Effector CD8-positive, alpha-beta T cell (primary cell): ENCODE data around the gene INSM1.

Experiments used
- DNase-seq: peaks from one replicate; lab custom pipeline; 2025; lab: John Stamatoyannopoulos, UW

Gene INSM1

DNA sequence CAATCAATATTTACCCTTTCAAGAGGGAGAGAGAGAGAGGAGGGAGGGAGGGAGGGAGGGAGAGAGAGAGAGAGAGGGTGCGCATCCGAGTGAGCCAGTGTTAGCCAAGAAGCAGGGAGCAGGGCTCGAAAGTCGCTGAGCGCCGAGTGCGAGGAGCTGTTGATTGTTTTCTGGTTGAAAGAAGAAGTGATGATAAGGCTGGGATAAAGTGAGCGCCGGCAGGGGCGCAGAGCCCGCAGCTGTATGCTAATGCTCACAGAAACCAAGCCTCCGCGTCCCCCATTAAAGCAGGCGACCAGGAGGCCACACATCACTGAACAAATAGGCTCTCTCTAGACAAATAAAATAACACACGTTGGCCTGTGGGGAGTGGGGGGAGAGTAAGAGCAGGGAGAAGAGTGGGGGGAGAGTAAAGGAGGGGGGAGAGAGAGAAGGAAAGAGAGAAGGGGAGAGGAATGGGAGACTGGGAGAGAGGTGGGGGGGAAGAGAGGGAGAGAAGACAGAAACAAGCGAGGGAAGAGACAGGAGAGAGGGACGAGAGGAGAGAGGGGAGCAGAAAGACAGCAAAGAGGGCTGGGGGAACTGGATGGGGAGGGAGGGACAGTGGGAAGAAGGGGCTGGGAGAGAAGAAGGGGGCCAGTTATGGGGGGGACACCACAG, 5.0 kb upstream of the INSM1 start:
- DNase-seq, result no peak

DNA sequence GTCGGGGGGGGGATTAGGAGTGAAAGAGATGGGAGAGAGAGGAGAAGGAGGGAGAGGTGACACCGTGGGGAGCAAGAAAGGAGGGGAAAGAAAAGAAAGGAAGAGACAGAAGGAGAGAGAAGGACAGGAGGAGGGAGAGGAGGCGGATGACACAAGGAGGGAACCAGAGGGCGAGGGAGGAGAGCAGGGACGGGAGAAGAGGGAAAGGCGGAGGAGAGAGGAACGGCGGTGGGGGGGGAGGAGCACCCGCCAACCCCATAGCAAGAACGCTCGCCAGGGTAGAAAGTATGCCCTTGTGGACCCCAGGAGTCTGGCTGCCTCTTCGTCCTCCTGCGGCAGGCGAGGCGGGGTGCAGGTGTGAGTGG, 4.5 kb upstream of the INSM1 start:
- no peak for DNase-seq

- no peak for DNase-seq
These were observed 3.9 kb upstream of the INSM1 start for GRCh38 chr20:20363799-20364592.

DNA sequence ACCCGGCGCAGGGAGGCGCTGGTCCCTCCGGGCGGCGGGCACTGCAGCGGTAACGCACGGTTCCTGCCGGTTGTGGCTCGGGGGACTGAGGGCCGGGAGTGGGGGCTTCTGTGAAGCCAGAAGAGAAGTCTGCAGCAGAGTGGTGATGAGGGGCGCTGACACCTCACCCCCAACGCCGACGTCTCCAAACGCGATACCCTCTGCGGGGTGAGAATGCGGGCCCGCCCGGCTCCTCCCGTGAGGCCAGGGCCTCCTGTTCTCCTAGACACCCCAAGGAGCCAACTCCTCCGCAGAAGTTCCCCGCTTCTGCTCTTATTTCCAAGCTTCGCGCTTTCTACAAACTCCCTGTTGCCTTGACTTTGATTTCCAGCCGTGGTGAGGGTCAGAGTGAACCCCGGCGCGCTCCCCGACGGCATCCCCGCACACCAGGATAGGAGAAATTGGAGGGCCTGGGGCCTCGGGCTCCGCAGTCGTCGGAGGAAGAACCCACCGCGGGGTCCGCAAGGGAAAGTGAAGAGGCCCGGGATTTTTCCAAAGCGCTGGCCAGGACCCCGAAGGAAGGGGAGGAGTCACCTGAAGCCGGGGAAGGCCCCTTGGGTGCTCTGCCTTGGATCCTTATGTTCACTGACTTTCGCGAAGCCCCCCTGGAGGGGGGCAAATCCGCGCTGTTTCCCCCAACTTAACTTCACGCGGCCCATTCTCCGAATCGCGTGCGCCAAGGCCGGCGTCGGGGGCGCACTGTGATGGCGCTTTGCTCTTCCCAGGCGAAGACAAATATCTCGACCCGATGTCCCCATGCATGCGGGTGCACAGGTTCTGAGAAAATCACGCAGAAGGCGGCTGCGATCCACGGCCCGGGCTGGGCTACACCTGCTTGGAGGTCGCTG, 3.1 kb upstream of the INSM1 start:
- DNase-seq, result no peak

GRCh38 chr20:20365480-20366161, 2.3 kb upstream of the INSM1 start:
- no peak for DNase-seq

GRCh38 chr20:20366551-20366875, 1.4 kb upstream of the INSM1 start:
- no peak for DNase-seq

DNA sequence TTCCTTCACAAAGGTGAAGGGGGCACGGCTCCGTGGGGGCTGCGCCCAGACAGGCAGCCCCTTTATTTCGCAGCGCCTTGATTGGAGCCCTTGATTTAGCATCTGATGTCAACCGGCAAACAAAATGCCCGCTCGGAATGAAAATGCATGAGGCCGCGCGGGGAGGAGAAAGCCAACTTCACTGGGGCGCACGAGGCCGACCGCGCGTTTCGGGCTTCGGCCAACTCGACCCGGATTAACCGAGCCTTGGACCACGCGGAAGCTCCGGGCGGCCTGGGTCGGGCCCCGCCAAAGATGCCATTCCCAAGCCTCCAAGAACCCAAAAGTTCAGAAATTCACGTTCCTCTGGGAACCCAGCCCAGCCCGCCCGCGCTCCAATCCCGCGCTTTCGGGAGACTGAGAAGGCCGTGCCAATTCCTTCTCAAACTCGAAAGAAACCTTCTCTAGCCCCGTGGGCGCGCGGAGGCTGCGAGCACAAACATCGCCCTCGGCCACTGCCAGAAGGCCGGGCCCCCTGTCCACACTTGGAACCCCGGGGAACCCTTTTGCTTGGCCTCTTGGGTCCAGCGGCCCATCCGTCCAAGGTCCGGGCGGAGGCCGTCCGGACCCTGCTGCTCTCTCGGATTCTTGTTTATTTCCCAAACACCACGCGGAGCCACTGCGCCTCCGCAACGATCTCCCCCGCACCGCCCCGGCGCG, 879 bp upstream of the INSM1 start:
- no peak for DNase-seq

DNA sequence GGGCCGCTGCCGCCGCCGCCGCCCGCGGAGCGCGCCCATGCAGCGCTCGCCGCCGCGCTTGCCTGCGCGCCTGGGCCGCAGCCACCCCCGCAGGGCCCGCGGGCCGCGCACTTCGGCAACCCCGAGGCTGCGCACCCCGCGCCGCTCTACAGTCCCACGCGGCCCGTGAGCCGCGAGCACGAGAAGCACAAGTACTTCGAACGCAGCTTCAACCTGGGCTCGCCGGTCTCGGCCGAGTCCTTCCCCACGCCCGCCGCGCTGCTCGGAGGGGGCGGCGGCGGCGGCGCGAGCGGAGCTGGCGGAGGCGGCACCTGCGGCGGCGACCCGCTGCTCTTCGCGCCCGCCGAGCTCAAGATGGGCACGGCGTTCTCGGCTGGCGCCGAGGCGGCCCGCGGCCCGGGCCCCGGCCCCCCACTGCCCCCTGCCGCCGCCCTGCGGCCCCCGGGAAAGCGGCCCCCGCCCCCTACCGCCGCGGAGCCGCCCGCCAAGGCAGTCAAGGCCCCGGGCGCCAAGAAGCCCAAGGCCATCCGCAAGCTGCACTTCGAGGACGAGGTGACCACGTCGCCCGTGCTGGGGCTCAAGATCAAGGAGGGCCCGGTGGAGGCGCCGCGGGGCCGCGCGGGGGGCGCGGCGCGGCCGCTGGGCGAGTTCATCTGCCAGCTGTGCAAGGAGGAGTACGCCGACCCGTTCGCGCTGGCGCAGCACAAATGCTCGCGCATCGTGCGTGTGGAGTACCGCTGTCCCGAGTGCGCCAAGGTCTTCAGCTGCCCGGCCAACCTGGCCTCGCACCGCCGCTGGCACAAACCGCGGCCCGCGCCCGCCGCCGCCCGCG, 730 bp downstream of the INSM1 start:
- no peak for DNase-seq

DNA sequence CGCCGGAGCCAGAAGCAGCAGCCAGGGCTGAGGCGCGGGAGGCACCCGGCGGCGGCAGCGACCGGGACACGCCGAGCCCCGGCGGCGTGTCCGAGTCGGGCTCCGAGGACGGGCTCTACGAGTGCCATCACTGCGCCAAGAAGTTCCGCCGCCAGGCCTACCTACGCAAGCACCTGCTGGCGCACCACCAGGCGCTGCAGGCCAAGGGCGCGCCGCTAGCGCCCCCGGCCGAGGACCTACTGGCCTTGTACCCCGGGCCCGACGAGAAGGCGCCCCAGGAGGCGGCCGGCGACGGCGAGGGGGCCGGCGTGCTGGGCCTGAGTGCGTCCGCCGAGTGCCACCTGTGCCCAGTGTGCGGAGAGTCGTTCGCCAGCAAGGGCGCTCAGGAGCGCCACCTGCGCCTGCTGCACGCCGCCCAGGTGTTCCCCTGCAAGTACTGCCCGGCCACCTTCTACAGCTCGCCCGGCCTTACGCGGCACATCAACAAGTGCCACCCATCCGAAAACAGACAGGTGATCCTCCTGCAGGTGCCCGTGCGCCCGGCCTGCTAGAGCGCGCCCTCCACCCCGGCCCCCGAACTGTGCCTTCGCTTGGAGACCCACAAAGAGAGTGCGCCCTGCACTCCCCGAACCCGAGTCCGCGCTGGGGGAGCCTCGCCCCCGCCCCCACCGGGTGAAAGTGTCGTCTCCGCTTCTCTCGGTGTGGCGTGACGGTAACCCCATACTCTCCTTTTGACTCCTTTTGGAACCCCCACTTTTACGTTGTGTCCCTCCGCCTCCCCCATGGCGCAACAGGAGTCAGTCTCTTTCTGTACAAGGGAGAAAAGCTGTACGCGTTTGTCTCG, 1.6 kb downstream of the INSM1 start:
- no peak for DNase-seq

DNA sequence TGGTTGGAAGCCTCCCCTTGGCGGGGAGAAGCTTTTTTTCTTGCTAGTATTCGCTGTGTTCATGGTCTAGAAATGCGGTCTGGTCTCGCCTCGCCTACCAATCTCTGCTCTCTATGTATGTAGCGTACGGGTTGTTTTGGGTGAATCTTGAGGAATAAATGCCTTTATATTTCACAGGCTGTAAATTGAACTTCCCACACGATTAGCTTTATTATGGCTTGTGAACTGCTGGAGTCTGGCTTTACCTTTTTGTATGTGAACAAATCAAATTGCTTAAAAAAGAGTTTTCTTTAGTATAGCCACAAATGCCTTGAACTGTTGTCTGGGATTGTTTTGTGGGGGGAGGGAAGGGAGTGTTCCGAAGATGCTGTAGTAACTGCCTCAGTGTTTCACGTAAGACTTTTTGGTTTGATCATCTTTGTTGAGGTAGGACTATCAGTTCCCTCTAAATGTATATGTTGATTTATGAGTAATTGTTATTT, 2.2 kb downstream of the INSM1 start:
- DNase-seq, result no peak

- no peak for DNase-seq
These were observed 3.2 kb downstream of the INSM1 start for GRCh38 chr20:20371083-20371482.

- no peak for DNase-seq
These were observed 3.8 kb downstream of the INSM1 start for GRCh38 chr20:20371681-20372080.

DNA sequence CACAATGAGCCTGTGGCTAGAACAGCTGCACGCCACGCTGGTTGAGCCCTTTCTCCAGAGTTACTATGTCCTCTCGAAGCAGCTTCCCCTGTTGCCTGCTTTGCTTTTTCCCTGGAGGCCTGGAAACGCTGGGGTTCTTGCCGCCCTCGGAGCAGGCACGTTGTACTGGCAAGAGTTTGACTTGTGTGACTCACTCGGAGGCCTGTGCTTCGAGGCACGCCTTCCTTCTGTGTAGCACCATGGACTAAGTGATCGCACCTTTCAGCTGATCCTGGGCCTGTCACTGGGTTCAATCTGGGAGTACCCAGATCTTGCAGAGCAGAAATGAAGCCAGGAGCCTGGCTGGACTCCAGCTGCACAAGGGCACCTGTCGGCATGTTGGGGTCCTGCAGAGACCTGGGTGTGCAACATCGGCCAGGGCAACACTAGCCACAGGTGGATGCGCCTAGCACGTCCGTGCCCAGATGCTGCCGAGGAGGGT, 5.2 kb downstream of the INSM1 start:
- no peak for DNase-seq

- no peak for DNase-seq
These were observed 8.0 kb downstream of the INSM1 start for GRCh38 chr20:20375862-20376261.

DNA sequence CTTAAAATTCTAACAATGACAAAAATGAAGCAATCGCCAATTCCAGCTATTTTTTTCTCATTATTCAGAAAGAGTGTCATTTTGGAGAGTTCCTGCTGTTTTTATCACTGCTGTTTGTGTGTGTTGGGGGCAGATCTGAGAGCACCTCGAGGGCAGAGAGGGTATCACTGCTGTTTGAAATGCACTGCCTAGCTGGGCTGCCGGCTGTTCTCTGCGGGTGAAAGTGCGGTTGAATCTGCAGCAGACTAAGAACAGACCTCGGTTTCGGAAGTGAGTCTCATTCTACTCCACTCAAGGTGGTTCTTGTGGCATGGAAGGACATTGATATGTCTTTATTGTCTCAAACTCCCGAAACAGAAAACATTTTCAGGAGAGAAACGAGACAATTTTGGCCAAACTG, 18.3 kb downstream of the INSM1 start:
- no peak for DNase-seq

DNA sequence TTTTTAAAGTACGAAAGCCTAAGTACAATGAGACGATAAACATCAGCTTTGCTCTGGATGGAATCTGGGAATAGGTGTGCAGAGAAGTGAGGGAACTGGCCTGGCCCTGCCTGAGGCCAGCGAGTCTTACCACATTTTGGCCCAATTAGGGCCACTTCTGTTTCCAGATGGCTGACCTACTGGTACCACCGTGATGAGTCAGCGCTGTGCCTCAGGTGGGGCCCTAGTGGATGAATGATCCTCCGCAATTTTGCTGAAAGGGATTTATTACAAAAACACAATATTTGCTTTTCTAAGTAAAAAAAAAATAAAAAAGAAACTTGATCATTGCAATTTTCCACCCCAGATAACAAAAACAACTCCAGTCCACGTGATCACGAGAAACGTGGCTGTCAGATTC, 22.5 kb downstream of the INSM1 start:
- DNase-seq, result no peak

GRCh38 chr20:20391115-20391514, 23.2 kb downstream of the INSM1 start:
- no peak for DNase-seq

- DNase-seq, result no peak
These were observed 23.9 kb downstream of the INSM1 start for GRCh38 chr20:20391766-20392165.
